Stomach (tissue), 9 donors: ENCODE measurements around the gene PCDH1. TPM values are rescaled to one million over a fixed set of nuclear protein-coding genes. Genes with fewer than 3 reads are reported as not detected.

Experiments
- DNase-seq, 2 donors: peaks; one replicate each; pipeline versions ENCODE4 v3.0.0 to v3.0.0-alpha.2; 2013 to 2019
- H3K27ac ChIP-seq, 5 donors: fragments of 200-600 bp in 4 of 5; sonication (generic) in 4 of 5; one replicate each; pipeline ENCODE4 v1.5.1; 2013 to 2019; ENCODE audit warnings: mild to moderate bottlenecking in 1 of 5, moderate library complexity in 1 of 5
- H3K27me3 ChIP-seq, 3 donors: fragments of 200-600 bp; sonication (generic); one replicate each; pipeline ENCODE4 v1.5.1; 2017 to 2019; ENCODE audit warnings: mixed run types in 1 of 3
- H3K36me3 ChIP-seq, 4 donors: fragments of 200-600 bp; sonication (generic); 1 replicate in 3 of 4; 2 replicates in 1 of 4; pipeline ENCODE4 v1.5.1; 2016 to 2019
- H3K4me1 ChIP-seq, 4 donors: fragments of 200-600 bp; sonication (generic); one replicate each; pipeline ENCODE4 v1.5.1; 2016 to 2019
- H3K4me3 ChIP-seq, 4 donors: fragments of 200-600 bp; sonication (generic) in 3 of 4; one replicate each; pipeline ENCODE4 v1.5.1; 2016 to 2019; ENCODE audit warnings: mild to moderate bottlenecking in 1 of 4
- H3K9me3 ChIP-seq, 4 donors: fragments of 200-600 bp; sonication (generic); one replicate each; pipeline ENCODE4 v1.5.1; 2016 to 2019
- CTCF ChIP-seq, 7 experiments: fragments of 450-650 bp in 4 of 7; fragments of 200-600 bp in 3 of 7; sonication (generic) in 3 of 7; IDR thresholded peaks; one replicate each; pipeline ENCODE4 v1.5.1; 2016 to 2019; ENCODE audit warnings: antibody characterized with exemption in 7 of 7, control low read depth in 2 of 7, mild to moderate bottlenecking in 1 of 7
- EP300 ChIP-seq: sonication (generic); formaldehyde crosslinking; IDR thresholded peaks from one replicate; pipeline ENCODE4 v1.6.1; 2017; ENCODE audit warnings: antibody characterized with exemption
- POLR2A ChIP-seq, 4 donors: fragments of 450-650 bp; IDR thresholded peaks; one replicate each; pipeline ENCODE4 v1.6.1; 2016; ENCODE audit warnings: antibody characterized with exemption in 4 of 4, control low read depth in 2 of 4, mild to moderate bottlenecking in 1 of 4, moderate library complexity in 1 of 4
- POLR2AphosphoS5 ChIP-seq, 3 donors: sonication (generic); formaldehyde crosslinking; IDR thresholded peaks; one replicate each; pipeline ENCODE4 v1.6.1; 2016; ENCODE audit warnings: antibody characterized with exemption in 3 of 3
- WGBS, 5 donors: extraction: QIAGEN DNeasy Blood & Tissue Kit in 3 of 5; methylation state at CpG; one replicate each; pipeline versions ENCODE4 v1.1.5 to v1.1.7; 2013 to 2018; 5-methylcytosine and 5-hydroxymethylcytosine counted together
- intact Hi-C: fragments of 100-400 bp; cut with DNase I; formaldehyde crosslinking; loops from one replicate; pipeline ENCODE4 v1.15.1; 2023; ENCODE audit warnings: low total_unique reads
- polyA plus RNA-seq, 3 donors: library from polyadenylated mRNA; stranded (reverse); fragments of 200-250 nt; gene quantifications; one replicate each; pipeline ENCODE4 v1.2.3, GENCODE V29; 2013
- total RNA-seq, 5 donors: library from RNA; depleted of rRNA; stranded (reverse); fragments of >200 nt; gene quantifications; one replicate each; pipeline versions ENCODE4 v1.1.0 to v1.2.3, GENCODE V29; 2014 to 2016
- donor health status: healthy with polysubstance abuse.
- donor health status: Bipolar disorder and iron deficiency.
- donor health status: healthy.

PCDH1 gene
- total and polyA plus RNA-seq, 8 donors: 8.7 to 96.9 (median 43.6) TPM

GRCh38 chr5:141906517-141906916, 28.3 kb upstream of the PCDH1 start:
- 0 to 93% (median 39%) methylated on average over 1 of the region's 1 CpG for WGBS, 5 donors
- H3K4me3 ChIP-seq: no peak overlapping the region
- no peaks in the 10 kb centered on the region for H3K4me1 ChIP-seq
- DNase-seq: no peak
- H3K27ac ChIP-seq: no peak overlapping the region
- no peaks in the 10 kb centered on the region for H3K36me3 ChIP-seq
- H3K9me3 ChIP-seq: no peaks in the 10 kb centered on the region
- intact Hi-C loops: no loop called here
- TF ChIP-seq EP300: no peak
- TF ChIP-seq POLR2A (IDR thresholded peaks at IDR 0.05): no peak
- TF ChIP-seq POLR2AphosphoS5 (IDR thresholded peaks at IDR 0.05): no peak
- no peak for TF ChIP-seq CTCF (IDR thresholded peaks at IDR 0.05)
- no peaks in the 10 kb centered on the region for H3K27me3 ChIP-seq

- H3K36me3 ChIP-seq: no peaks in the 10 kb centered on the region
- H3K27me3 ChIP-seq: peaks cover 0 to 10% (median 0%) of the 10 kb centered on the region in 3 donors
- no peaks in the 10 kb centered on the region for H3K4me1 ChIP-seq
- no peak overlapping the region for H3K27ac ChIP-seq
- intact Hi-C loops: no loop called here
- 75 to 84% (median 78%) methylated on average over 5 of the region's 5 CpGs for WGBS, 5 donors
- H3K9me3 ChIP-seq: no peaks in the 10 kb centered on the region
- TF ChIP-seq POLR2A (IDR thresholded peaks at IDR 0.05) (no peak), POLR2AphosphoS5 (IDR thresholded peaks at IDR 0.05) (no peak), EP300 (no peak), CTCF (IDR thresholded peaks at IDR 0.05) (no peak)
- DNase-seq: no peak
- no peak overlapping the region for H3K4me3 ChIP-seq
These were observed 26.3 kb upstream of the PCDH1 start for GRCh38 chr5:141904551-141904950.

- Histone ChIP-seq H3K27me3 (peaks cover 0 to 10% (median 0%) of the 10 kb centered on the region in 3 donors), H3K27ac (no peak overlapping the region), H3K4me3 (no peak overlapping the region), H3K9me3 (no peaks in the 10 kb centered on the region), H3K4me1 (no peaks in the 10 kb centered on the region), H3K36me3 (no peaks in the 10 kb centered on the region)
- WGBS, 5 donors: 68 to 76% (median 70%) methylated on average over 4 of the region's 4 CpGs
- intact Hi-C loops: no loop called here
- DNase-seq: no peak
- TF ChIP-seq EP300 (no peak), POLR2A (IDR thresholded peaks at IDR 0.05) (no peak), POLR2AphosphoS5 (IDR thresholded peaks at IDR 0.05) (no peak), CTCF (IDR thresholded peaks at IDR 0.05) (no peak)
These were observed 25.1 kb upstream of the PCDH1 start for GRCh38 chr5:141903261-141903660.

- H3K36me3 ChIP-seq: no peaks in the 10 kb centered on the region
- H3K27me3 ChIP-seq: peaks cover 0 to 10% (median 0%) of the 10 kb centered on the region in 3 donors
- WGBS, 5 donors: 53 to 67% (median 61%) methylated on average over 5 of the region's 5 CpGs
- H3K4me3 ChIP-seq: no peak overlapping the region
- no peak overlapping the region for H3K27ac ChIP-seq
- H3K9me3 ChIP-seq: no peaks in the 10 kb centered on the region
- H3K4me1 ChIP-seq: no peaks in the 10 kb centered on the region
- no peak for DNase-seq
- no peak for TF ChIP-seq POLR2AphosphoS5 (IDR thresholded peaks at IDR 0.05)
- no peak for TF ChIP-seq POLR2A (IDR thresholded peaks at IDR 0.05)
- no peak for TF ChIP-seq CTCF (IDR thresholded peaks at IDR 0.05)
- no peak for TF ChIP-seq EP300
- intact Hi-C loops: no loop called here
These were observed 24.0 kb upstream of the PCDH1 start for GRCh38 chr5:141902015-141902814.
